Ascending aorta (tissue), 2 donors: ENCODE data around the gene RAB6C. TPM values are rescaled to one million over a fixed set of nuclear protein-coding genes. Genes with fewer than 3 reads are reported as not detected.
"Not testable (repeated sequence)": the region's sequence is repeated elsewhere in the genome, so short reads cannot be mapped to it uniquely, and the experiment has no call there.

Experiments
- DNase-seq, 2 donors: peaks; one replicate each; pipeline ENCODE4 v3.0.0-alpha.2; 2019; ENCODE audit warnings: low spot score in 2 of 2
- H3K27ac ChIP-seq, 2 donors: fragments of 200-600 bp; sonication (generic); one replicate each; pipeline ENCODE4 v1.5.1; 2016 to 2017; ENCODE audit warnings: mild to moderate bottlenecking in 1 of 2
- H3K27me3 ChIP-seq: fragments of 200-600 bp; sonication (generic); one replicate; pipeline ENCODE4 v1.5.1; 2017
- H3K36me3 ChIP-seq, 2 donors: fragments of 200-600 bp; sonication (generic); one replicate each; pipeline ENCODE4 v1.5.1; 2016
- H3K4me1 ChIP-seq, 2 donors: fragments of 200-600 bp; sonication (generic); one replicate each; pipeline ENCODE4 v1.5.1; 2016 to 2017; ENCODE audit warnings: mild to moderate bottlenecking in 1 of 2
- H3K4me3 ChIP-seq, 2 donors: fragments of 200-600 bp; sonication (generic); one replicate each; pipeline ENCODE4 v1.5.1; 2016 to 2017; ENCODE audit warnings: mild to moderate bottlenecking in 1 of 2
- H3K9me3 ChIP-seq, 2 donors: fragments of 200-600 bp; sonication (generic); one replicate each; pipeline ENCODE4 v1.5.1; 2016
- CTCF ChIP-seq, 3 experiments: fragments of 200-600 bp in 2 of 3; fragments of 450-650 bp in 1 of 3; sonication (generic) in 2 of 3; IDR thresholded peaks; one replicate each; pipeline ENCODE4 v1.5.1; 2016 to 2019; ENCODE audit warnings: antibody characterized with exemption in 3 of 3, mild to moderate bottlenecking in 1 of 3, moderate library complexity in 1 of 3
- intact Hi-C: fragments of 100-400 bp; cut with DNase I; formaldehyde crosslinking; loops from one replicate; pipeline ENCODE4 v1.15.1; 2023
- total RNA-seq: library from RNA; depleted of rRNA; stranded (reverse); fragments of >200 nt; gene quantifications from one replicate; pipeline ENCODE4 v1.1.0, GENCODE V29; 2016

Gene RAB6C
- total RNA-seq: not detected

GRCh38 chr2:129979629-129980155 lies at the start of gene RAB6C:
Gene RAB6C, plus strand, starts transcription at chr2:129979666. Its CDS starts 450 bp downstream, at chr2:129980116.
- H3K36me3 ChIP-seq, DNase-seq, H3K27me3 ChIP-seq, H3K9me3 ChIP-seq, H3K4me1 ChIP-seq, intact Hi-C loops: not testable (repeated sequence)
- Histone ChIP-seq H3K4me3 (peak within 1 kb of the TSS in 1 of 2 donors; percentile 57), H3K27ac (peak within 1 kb of the TSS in 1 of 2 donors; percentile 10)

GRCh38 chr2:129930451-129930850 lies 49.0 kb upstream of the RAB6C start:
- intact Hi-C loops: no loop called here
- Histone ChIP-seq H3K36me3 (no peaks in the 10 kb centered on the region), H3K27ac (no peak overlapping the region), H3K9me3 (no peaks in the 10 kb centered on the region), H3K27me3 (no peaks in the 10 kb centered on the region), H3K4me1 (no peaks in the 10 kb centered on the region), H3K4me3 (no peak overlapping the region)
- no peak for TF ChIP-seq CTCF (IDR thresholded peaks at IDR 0.05)
- no peak for DNase-seq

- H3K36me3 ChIP-seq, H3K27ac ChIP-seq, H3K27me3 ChIP-seq, H3K4me1 ChIP-seq, intact Hi-C loops, H3K9me3 ChIP-seq, DNase-seq, H3K4me3 ChIP-seq: not testable (repeated sequence)
Measured at GRCh38 chr2:129933387-129933786, 46.1 kb upstream of the RAB6C start.

- intact Hi-C loops: no loop called here
- H3K4me3 ChIP-seq: no peak overlapping the region
- H3K4me1 ChIP-seq: no peaks in the 10 kb centered on the region
- H3K36me3 ChIP-seq: no peaks in the 10 kb centered on the region
- no peaks in the 10 kb centered on the region for H3K27me3 ChIP-seq
- no peak for TF ChIP-seq CTCF (IDR thresholded peaks at IDR 0.05)
- no peak for DNase-seq
- H3K27ac ChIP-seq: no peak overlapping the region
- H3K9me3 ChIP-seq: no peaks in the 10 kb centered on the region
Measured at GRCh38 chr2:129934044-129934822, 45.2 kb upstream of the RAB6C start.

- H3K27ac ChIP-seq: no peak overlapping the region
- no peaks in the 10 kb centered on the region for H3K27me3 ChIP-seq
- no peaks in the 10 kb centered on the region for H3K36me3 ChIP-seq
- TF ChIP-seq CTCF (IDR thresholded peaks at IDR 0.05): no peak
- H3K4me3 ChIP-seq: no peak overlapping the region
- no peaks in the 10 kb centered on the region for H3K4me1 ChIP-seq
- intact Hi-C loops: no loop called here
- no peaks in the 10 kb centered on the region for H3K9me3 ChIP-seq
- DNase-seq: no peak
Measured at GRCh38 chr2:129935118-129935517, 44.3 kb upstream of the RAB6C start.

GRCh38 chr2:129936334-129936934 lies 43.0 kb upstream of the RAB6C start:
- Histone ChIP-seq H3K4me1 (no peaks in the 10 kb centered on the region), H3K27me3 (no peaks in the 10 kb centered on the region), H3K4me3 (no peak overlapping the region), H3K36me3 (no peaks in the 10 kb centered on the region), H3K27ac (no peak overlapping the region), H3K9me3 (no peaks in the 10 kb centered on the region)
- intact Hi-C loops: no loop called here
- no peak for DNase-seq
- no peak for TF ChIP-seq CTCF (IDR thresholded peaks at IDR 0.05)

GRCh38 chr2:129938850-129939471 lies 40.5 kb upstream of the RAB6C start:
- H3K4me1 ChIP-seq, H3K36me3 ChIP-seq, intact Hi-C loops, H3K27ac ChIP-seq, H3K4me3 ChIP-seq, DNase-seq, H3K9me3 ChIP-seq, H3K27me3 ChIP-seq: not testable (repeated sequence)

- intact Hi-C loops, H3K27ac ChIP-seq, H3K4me1 ChIP-seq, DNase-seq, H3K36me3 ChIP-seq, H3K4me3 ChIP-seq, H3K27me3 ChIP-seq, H3K9me3 ChIP-seq: not testable (repeated sequence)
Measured at GRCh38 chr2:129943456-129943855, 36.0 kb upstream of the RAB6C start.
